ACHN (cell line): ENCODE results near the gene CD163.
"Not testable (repeated sequence)": the region's sequence is repeated elsewhere in the genome, so short reads cannot be mapped to it uniquely, and the experiment has no call there.

ENCODE experiments used
- DNase-seq: peaks from one replicate; pipeline ENCODE4 v3.0.0-alpha.2; 2015
- in situ Hi-C: cut with HindIII; loops from 2 replicates; pipeline ENCODE4 v1.10.0; 2017; ENCODE audit warnings: low sequenced_read_pairs, low pct_ligation_motif_present, low pct_unique_long_range_greater_than_20kb

The CD163 gene

DNA sequence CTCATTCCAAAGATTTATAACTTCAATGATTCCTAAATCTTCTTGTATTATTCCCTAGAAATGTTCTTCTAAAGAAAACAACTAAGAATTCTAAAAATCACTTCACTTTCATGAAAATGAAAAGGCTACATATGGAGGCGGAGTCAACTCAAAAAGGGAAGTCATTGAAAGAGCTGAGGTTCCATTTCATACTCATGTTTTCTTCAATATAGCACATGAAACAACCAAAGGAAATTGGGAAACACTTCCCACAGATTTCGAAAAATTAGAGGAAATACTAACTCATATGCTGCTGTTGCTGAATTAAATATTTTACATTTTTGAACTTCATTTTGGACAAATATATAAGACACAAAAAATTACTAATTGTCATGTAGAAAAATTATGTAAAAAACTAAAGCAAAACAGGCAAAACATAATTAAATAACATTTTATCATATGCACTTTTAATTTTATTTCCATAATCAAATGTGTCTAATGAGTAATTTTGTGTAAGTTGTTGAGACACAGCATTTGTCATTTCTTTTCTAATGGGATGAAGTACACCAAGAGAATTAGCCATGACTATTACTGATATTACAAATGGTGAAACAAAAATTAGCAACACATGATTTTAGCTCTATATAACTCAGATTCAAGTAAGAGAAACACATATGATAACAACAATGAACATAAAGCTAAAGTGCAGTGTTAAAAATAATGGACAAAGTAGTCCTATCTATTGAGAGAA is at the start of gene CD163:
Gene CD163, minus strand, starts transcription at position 92 of the 730 bp plus-strand sequence. Its CDS starts 87 bp downstream, at position 5.
- DNase-seq = no peak
- in situ Hi-C loops = no loop called here

GRCh38 chr12:7542813-7543212 is 39.2 kb upstream of the CD163 start:
- in situ Hi-C loops = no loop called here
- DNase-seq = no peak

DNA sequence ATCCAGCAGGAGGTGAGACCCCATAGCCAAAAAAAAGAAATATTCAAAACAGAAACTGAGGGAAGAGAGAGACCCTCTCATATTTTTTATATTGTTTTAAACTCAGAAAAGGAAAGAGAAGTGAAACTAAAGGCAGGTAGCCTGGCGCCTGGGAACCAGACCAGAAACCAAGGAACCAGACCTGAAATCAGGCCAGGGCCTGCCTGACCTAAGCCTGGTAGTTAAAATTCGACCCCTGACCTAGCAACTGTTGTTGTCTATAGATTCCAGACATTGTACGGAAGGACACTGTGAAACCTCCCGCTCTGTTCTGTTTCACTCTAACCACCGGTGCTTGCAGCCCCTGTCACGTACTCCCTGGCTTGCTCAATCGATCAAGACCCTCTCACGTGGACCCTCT is 38.5 kb upstream of the CD163 start:
- no peak for DNase-seq
- in situ Hi-C loops = no loop called here

GRCh38 chr12:7514416-7514815 is 10.8 kb upstream of the CD163 start:
- no peak for DNase-seq
- in situ Hi-C loops = no loop called here

GRCh38 chr12:7512553-7512952 is 9.0 kb upstream of the CD163 start:
- in situ Hi-C loops = no loop called here
- peak; percentile 70 for DNase-seq

DNA sequence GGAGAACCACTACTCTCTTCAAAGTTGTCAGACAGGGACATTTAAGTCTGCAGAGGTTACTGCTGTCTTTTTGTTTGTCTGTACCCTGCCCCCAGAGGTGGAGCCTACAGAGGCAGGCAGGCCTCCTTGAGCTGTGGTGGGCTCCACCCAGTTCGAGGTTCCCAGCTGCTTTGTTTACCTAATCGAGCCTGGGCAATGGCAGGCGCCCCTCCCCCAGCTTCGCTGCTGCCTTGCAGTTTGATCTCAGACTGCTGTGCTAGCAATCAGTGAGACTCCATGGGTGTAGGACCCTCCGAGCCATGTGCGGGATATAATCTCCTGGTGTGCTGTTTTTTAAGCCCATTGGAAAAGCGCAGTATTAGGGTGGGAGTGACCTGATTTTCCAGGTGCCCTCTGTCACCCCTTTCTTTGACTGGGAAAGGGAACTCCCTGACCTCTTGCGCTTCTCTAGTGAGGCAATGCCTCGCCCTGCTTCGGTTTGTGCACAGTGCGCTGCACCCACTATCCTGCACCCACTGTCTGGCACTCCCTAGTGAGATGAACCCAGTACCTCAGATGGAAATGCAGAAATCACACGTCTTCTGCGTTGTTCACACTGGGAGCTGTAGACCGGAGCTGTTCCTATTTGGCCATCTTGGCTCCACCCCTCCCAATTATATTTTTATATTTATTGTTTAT is 6.4 kb upstream of the CD163 start:
- DNase-seq, in situ Hi-C loops: not testable (repeated sequence)

DNA sequence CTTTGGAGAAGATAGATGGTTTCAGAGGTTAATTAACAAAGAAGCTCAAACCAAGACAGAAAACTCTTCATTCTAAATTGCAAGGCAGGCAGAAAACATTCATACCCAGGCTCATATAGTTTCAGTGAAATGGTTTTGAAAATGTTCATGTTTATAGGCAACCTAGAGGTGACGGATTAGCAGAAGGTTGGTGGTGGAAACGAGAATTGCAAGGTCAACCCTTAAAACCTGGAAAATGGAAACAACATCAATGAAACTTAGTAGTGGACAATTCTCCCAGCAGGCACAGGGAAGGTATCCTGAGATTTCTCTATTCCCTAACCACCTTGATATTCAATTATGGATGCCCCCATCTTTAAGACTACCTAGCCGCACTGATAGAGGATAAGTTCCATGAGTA is 965 bp downstream of the CD163 start:
- in situ Hi-C loops = no loop called here
- DNase-seq = no peak

GRCh38 chr12:7501031-7501588 is 2.5 kb downstream of the CD163 start:
- DNase-seq = no peak
- in situ Hi-C loops = no loop called here

- in situ Hi-C loops = no loop called here
- DNase-seq = no peak
Measured at GRCh38 chr12:7499636-7500035, 3.9 kb downstream of the CD163 start.

DNA sequence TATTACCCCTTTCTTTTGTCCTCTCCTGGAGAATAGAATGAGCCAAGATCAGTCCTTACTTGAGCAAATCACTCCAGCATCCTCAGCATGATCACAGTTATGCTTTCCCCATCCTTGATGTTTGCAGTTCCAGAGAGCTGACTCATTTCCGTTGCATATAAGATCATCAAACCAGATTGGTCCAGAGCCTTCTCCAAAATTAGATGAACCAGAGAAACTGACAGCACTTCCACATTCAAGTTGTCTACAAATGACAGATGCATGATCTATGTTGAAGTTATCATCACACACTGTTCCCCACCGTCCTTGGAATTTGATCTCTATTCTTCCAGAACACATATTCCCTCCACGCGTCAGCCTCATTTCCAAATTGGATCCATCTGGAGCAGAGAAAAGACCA is 4.8 kb downstream of the CD163 start:
- DNase-seq = no peak
- in situ Hi-C loops = no loop called here

DNA sequence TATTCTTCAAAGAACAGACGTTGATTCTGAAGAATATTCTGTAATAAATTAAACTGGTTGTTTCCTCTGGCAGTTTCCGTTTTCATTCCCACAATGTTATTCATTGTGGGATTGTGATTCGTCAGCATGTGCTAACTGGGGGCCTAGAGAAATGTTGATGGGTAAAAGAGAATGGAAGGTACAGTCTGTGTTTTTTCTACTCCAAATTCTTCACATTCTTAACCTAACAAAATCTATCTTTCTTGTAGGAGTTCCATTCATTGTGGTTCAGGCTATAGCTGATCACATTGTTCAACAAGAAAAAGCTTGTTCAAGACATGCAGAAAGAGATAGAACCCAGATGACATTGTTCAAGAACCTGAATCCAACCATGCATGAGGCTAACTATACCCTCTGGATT is 5.9 kb downstream of the CD163 start:
- in situ Hi-C loops = no loop called here
- DNase-seq = no peak

DNA sequence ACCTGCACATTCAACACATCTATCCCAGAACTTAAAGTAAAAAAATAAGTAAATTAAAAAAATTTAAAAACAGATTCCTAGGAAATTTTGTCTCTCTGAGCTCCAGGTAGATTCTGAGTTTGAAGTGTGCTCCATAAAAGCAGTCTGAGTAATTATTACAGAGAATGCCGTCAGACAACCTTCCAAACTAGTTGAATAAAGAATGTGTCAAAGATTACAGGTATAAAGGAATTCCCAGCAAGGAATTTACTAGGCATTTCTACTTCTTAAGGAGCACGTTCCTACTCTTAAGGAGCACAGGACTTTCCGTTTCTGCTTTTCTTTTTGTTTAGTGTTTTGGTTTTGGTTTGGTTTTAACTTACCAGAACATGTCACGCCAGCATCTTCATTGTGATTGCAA is 7.1 kb downstream of the CD163 start:
- in situ Hi-C loops = no loop called here
- DNase-seq = no peak

DNA sequence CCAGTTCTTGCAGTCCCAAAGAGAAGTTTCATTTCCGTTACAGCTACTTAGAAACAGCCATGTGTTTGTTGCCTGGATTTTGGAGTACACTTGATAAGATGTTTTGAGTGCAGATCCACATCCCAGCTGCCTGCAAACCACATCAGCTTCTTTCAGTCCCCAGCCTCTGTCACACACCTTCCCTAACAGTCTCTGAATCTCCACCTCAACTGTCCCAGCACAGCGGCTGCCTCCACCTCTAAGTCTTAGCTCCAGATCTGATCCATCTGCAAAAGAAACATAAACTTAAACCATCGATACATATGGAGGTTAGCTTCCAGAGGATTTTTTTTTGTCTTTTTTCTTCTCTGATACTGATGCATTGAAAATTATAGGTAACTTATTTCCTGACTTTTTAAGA is 8.4 kb downstream of the CD163 start:
- in situ Hi-C loops = no loop called here
- DNase-seq = no peak

DNA sequence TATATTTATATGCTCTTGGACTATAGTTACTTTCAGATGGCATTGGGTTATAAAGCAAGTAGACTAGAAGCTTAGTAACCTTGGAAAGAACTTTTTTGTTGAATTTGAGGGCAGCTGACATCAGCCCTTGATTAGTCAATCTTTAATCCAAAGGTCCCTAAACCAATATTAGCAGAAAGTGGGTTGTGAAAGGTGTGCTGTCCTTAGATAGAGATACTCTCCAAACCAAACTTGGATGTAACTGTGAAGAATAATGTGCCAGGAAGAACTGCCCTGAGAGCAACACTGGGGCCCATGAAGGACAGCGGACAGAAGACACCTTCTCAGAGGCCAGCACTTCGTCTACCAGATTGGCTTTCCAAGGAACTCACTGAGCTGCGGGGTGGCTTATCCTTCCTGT is 10.6 kb downstream of the CD163 start:
- DNase-seq = no peak
- in situ Hi-C loops = no loop called here

- DNase-seq = no peak
- in situ Hi-C loops = no loop called here
Measured at GRCh38 chr12:7486512-7486911, 17.1 kb downstream of the CD163 start.

DNA sequence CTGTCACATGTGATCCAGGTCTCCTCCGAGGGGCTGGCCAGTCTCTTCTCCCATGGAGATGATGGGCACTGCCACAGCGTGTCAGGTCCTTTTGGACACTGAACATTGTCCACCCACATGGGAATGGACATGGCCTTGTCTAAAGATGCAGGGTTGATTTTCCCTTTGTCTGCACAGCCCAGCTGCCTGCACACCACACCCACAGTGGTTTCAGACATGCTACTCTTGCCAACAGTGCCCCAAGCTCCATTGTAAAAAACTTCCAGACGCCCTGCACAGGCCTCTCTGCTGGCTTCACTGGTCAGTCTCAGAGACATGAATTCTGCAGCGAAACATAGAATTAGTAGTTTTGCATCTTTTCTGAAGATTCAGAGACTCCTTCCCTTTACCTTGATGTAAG is 18.5 kb downstream of the CD163 start:
- no peak for DNase-seq
- in situ Hi-C loops = no loop called here

DNA sequence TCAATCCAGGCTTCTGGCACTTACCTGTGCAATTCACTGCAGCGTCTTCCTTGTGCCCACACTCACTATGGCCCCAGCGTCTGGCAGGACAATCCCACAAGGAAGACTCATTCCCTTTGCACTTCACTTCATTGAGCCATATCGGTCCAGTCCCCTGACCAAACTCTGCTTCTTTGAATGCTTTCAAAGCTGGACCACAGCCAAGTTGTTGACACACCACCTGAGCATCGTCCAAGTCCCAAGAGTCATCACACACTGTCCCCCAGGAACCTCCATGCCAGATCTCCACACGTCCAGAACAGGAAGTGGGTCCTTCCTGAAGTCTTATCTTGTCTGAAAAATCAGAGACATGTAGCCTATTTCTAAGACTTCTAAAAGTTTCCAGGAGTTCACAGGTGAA is 20.2 kb downstream of the CD163 start:
- in situ Hi-C loops = no loop called here
- no peak for DNase-seq

DNA sequence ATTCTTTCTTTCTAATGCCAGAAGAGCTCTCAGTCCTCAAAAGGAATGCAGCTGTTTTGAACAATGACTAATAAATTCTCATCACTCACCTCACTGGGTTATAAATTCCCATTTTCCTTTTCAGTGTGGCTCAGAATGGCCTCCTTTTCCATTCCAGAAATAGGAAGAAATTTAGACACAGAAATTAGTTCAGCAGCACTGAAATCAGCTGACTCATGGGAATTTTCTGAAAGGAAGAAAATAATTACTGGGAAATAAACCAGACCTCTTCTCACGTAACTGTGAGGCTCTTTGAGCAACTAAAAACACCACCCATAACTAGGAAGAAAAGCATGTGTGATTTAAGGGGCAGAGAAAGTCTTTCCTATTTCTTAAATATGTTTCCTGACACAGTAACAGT is 23.8 kb downstream of the CD163 start:
- in situ Hi-C loops = no loop called here
- no peak for DNase-seq

DNA sequence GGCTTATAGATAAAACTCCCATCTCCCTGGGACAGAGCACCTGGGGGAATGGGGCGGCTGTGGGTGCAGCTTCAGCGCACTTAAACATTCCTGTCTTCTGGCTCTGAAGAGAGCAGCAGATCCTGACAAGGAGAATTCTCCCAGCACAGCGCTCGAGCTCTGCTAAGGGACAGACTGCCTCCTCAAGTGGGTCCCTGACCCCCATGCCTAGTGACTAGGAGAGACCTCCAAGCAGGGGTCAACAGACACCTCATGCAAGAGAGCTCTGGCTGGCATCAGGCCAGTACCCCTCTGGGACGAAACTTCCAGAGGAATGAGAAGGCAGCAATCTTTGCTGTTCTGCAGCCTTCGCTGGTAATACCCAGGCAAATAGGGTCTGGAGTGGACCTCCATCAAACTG is 31.5 kb downstream of the CD163 start:
- no peak for DNase-seq
- in situ Hi-C loops = no loop called here
